GM18517 (cell line): ENCODE data around the gene ALDH1B1.
"Not testable (repeated sequence)": the region's sequence is repeated elsewhere in the genome, so short reads cannot be mapped to it uniquely, and the experiment has no call there.

Experiments
- ATAC-seq: cut with Tn5 transposase; IDR thresholded peaks from one replicate; pipeline ENCODE4 v1.9.1; 2021; ENCODE audit warnings: mild to moderate bottlenecking, moderate library complexity; ENCODE audit not compliant: unreplicated experiment

The ALDH1B1 gene

GRCh38 chr9:38360839-38361472, 31.5 kb upstream of the ALDH1B1 start:
- ATAC-seq, result no peak

- ATAC-seq, result no peak
Observed at GRCh38 chr9:38361473-38361850, 31.0 kb upstream of the ALDH1B1 start.

- ATAC-seq, result no peak
Observed at GRCh38 chr9:38362852-38363588, 29.5 kb upstream of the ALDH1B1 start.

DNA sequence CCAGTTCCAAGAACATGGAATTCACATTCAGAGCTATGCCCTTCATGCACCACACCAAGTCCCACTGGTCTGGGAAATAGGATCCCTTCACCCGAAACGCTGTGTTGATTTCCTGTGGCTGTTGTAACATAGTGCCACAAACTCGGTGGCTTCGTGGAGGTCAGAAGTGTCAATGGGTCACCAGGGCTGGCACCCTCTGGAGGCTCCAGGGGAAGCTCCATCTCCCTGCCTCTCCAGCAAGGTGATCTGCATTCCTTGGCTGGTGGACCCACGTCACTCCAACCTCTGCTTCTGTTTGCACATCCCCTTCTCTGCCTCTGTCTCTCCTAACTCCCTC, 28.9 kb upstream of the ALDH1B1 start:
- no peak for ATAC-seq

DNA sequence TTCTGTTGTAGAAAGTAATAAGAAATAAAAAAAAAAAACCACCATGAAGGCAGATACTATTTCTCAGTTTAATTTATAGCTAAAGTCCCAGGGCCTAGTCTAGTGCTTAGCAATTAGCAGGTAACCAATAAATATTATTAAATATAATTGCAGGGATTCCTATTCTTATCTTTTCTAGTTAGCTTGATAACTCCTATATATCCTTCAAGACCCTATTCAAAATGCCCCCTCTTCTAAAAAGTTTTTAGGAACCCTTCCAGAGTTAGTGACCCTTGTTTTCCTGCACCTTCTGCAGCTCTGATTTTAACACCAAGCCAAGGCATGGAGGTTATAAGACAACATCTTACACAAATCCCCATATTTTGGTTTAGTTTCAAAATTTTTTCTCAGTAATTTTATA, 24.6 kb upstream of the ALDH1B1 start:
- no peak for ATAC-seq

- ATAC-seq, result no peak
Observed at GRCh38 chr9:38368731-38369130, 23.8 kb upstream of the ALDH1B1 start.

DNA sequence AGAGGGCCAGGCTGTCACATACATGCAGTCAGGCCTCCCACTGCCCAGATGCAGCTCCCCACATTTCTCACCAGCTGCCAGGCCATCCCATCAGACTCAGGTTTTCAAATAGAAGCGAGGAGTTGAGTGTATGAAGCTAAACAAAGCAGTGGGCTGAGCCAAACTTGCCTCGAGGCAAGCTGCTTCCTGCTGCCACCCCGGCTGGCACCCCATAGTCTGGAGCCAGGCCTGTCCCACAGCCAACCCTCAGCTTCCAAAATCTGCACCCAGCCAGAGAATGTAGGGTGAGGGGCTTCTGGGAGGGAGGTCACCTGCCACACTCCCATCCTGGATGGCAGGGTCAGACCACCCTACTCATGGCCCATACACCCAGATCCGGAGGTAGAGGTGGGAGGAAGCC, 22.3 kb upstream of the ALDH1B1 start:
- no peak for ATAC-seq

GRCh38 chr9:38371495-38371894, 21.0 kb upstream of the ALDH1B1 start:
- ATAC-seq, result no peak

- ATAC-seq, result no peak
Observed at GRCh38 chr9:38372762-38373619, 19.5 kb upstream of the ALDH1B1 start.

- no peak for ATAC-seq
Observed at GRCh38 chr9:38373679-38374078, 18.8 kb upstream of the ALDH1B1 start.

DNA sequence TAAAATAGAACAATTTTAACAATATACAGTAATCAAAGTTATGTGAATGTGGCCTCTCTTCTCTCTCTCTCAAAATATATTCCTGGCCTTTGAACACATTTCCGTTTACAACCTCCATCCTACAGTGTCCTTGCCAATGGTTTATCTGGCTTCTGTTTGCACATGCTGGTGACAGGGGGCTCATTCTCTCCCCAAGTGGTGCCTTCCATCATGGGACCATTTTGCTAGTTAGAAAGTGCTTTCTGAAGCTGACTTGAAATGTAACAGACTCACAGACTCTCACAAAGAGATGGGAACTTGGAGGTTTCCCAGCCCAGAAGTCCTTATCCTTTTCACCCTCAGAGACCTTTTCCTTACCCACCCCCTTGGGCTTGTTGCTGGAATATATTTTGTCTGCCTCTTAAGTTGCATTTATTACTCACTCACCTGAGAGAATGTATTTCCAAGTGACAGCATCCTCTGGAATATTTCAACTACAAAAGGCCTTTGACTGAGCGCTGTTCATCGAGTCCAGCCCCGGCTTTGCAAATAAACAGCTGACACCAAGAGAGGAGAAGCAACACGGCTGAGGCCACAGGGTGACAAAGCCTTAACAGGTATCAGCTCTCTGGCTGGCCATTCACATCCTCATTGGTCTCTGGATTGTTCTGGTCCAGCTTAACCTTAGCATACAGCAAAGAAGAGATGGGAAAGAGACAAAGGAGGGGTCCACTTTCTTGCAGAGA, 17.5 kb upstream of the ALDH1B1 start:
- no peak for ATAC-seq

DNA sequence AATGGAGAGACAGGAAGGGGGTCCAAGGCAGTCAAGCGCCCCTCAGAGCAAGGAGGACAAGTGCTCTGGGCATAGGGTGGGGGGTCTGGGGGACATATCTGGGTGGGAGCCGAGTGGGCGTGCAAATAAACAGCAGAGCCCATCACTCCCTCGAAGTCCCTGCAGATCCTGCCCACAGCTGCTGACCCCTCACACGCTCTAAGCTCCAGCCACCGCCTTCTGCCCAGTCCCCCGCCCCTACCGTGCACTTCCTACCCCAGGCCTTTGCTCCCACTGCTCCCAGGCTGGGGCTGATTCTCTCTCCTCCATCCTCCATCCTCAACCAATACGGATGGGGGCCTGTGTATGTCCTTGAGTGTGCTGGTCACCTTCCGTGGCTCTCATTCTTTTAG, 16.9 kb upstream of the ALDH1B1 start:
- ATAC-seq, result no peak

GRCh38 chr9:38376021-38376670, 16.4 kb upstream of the ALDH1B1 start:
- ATAC-seq, result no peak

DNA sequence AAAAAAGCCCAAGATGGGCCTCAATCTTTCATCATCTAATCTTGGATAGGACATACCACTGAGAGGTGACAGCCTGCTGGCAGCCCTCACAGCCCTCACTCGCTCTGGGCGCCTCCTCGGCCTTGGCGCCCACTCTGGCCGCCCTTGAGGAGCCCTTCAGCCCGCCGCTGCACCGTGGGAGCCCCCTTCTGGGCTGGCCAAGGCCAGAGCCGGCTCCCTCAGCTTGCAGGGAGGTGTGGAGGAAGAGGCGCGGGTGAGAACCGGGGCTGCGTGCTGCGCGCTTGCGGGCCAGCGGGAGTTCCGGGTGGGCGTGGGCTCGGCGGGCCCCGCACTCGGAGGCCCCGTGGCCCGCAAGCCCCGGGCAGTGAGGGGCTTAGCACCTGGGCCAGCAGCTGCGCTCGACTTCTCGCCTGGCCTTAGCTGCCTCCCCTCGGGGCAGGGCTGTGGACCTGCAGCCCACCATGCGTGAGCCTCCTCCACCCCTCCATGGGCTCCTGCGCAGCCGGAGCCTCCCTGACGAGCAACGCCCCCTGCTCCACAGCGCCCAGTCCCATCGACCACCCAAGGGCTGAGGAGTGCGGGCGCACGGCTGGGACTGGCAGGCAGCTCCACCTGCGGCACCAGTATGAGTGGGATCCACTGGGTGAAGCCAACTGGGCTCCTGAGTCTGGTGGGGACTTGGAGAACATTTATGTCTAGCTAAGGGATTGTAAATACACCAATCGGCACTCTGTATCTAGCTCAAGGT, 15.0 kb upstream of the ALDH1B1 start:
- not testable (repeated sequence) for ATAC-seq

GRCh38 chr9:38380230-38380871, 12.2 kb upstream of the ALDH1B1 start:
- no peak for ATAC-seq

DNA sequence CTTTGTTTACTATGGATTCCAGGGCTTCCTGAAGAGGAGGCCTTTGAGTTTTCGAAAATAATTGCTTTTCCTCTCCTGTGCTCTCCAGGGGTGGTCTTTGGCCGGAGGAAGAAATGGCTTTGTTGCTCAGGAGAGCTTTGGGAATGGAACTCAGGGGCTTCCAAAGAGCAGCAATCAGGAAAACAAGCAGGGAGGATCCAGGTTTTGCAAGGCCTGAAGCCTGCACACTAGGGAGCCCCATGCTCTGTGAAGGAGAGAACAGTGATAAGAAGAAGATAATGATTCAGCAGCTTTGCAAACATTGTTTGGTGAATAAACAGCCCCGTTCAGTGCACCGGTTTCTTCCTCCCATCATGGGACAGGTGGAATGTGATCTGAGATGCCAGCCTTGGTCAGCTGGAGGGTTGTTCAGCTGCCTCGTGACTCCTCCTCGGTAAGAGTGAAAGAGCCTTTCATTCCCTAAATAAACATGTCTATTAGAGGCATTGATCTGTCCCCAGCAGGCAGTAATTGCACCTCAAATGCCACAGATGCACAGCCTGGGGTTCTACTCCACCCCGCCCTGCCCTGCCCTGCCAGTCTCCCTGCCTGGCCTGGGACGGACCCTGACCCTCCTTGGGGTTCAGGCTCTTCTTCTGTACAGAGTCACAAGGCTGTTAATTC, 11.5 kb upstream of the ALDH1B1 start:
- ATAC-seq, result no peak

GRCh38 chr9:38382141-38382540, 10.4 kb upstream of the ALDH1B1 start:
- ATAC-seq, result no peak

DNA sequence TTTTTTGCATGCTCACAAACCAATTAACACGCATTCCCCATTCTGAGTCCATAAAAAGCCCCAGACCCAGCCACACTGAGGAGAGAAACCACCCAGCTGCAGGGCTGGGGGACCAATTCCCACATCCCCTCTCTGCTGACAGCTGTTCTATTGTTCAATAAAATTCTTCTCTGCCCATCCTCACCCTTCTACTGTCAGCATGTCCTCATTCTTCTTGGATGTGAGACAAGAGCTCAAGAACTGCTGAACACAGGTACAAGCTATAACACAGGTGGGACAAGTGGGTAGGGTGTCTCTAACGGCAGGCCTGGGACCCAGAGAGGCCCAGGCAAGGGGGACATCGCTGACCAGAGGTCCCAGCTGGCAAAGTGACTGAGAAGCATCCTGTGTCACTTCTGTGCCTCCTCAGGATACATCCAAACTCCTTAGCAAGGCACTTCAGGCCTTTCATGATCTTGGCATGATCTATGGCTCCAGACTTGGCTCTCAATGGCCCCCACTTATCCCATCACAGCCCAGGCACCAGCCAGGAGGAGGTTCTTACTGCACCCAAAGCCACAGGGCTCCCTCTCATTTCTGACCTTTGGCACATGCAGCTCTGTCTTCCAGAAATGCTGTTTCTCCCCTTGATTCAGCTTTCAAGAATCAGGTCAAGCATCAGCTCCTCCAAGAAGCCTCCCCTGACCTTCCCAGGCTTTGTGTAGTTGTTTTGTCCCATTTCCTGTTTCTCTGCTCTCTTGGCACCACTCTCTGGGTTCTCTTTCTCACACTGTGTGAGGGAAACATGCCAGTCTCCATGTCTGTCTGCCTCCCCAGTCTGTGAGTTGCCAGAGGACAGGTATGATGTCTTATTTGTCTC, 7.3 kb upstream of the ALDH1B1 start:
- no peak for ATAC-seq
